22Rv1 (cell line): ENCODE data around the gene KDM4B.

Source experiments
- CTCF ChIP-seq: fragments of 450-650 bp; IDR thresholded peaks from 2 replicates; pipeline ENCODE4 v1.5.1; 2017; ENCODE audit warnings: mild to moderate bottlenecking
- ZFX ChIP-seq: fragments of 450-650 bp; IDR thresholded peaks from 2 replicates; pipeline ENCODE4 v1.6.1; 2017; ENCODE audit warnings: antibody characterized with exemption, borderline replicate concordance

- no peak for TF ChIP-seq CTCF
- no peak for TF ChIP-seq ZFX
Observed at GRCh38 chr19:5109560-5109959, 140.6 kb downstream of the KDM4B start.
